Measurements from ENCODE around the gene SLC6A19. TPM values are rescaled to one million over a fixed set of nuclear protein-coding genes. Genes with fewer than 3 reads are reported as not detected.

SLC6A19 gene
- polyA plus RNA-seq, 3 donors = not detected

DNA sequence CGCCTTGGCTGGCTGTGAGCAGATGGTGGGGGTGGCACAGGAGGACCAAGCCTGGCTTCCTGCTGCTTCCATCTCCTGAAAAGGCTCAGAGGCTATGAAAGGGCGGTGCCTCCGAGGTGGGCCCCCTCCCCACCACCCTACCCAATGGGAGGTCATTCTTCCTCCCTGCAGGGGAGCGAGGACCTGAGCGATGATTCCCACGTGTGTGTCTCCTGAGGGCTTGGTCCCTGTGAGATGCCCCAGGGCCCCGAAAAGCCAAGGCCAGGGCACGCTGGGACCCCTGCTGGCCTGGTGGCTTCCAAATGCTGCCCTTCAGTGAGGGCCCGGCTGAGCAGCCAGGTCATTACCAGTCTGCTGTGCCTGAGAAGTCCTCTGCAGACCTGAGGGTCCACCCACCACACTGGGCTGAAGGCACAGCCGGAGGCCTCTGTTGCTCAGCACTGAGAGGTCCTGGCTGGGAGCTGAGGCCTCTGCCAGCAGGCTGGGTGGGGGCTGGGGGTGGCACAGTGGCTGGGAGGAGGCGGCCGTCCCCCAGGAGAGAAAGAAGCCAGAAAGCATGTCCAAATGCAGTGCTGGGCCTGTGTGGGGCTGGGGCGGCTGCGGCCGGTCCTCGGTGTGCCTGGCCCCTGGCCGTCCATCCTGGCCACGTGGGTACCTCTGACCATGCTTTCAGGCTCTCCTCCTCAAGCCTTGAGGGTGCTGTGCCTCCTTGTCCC is 14.0 kb upstream of the SLC6A19 start:
- H3K4me1 ChIP-seq (ENCODE audit: control insufficient read depth in 1 of 2, insufficient read depth in 2 of 2, low read length in 2 of 2) = no peaks in the 10 kb centered on the region
- H3K27ac ChIP-seq (ENCODE audit: low read depth in 1 of 2, low read length in 2 of 2) = no peak overlapping the region
- H3K9me3 Mint-ChIP-seq = no peaks in the 10 kb centered on the region
- H3K9ac ChIP-seq (ENCODE audit: insufficient read depth, low read length, poor library complexity, severe bottlenecking) = no peak overlapping the region
- no peak overlapping the region for H2AFZ ChIP-seq (ENCODE audit: insufficient read depth, low read depth, low read length, poor library complexity, severe bottlenecking)
- no peaks in the 10 kb centered on the region for H3K9me3 ChIP-seq (replicated peaks in 1 of 2; ENCODE audit: control insufficient read depth in 1 of 2, insufficient read depth in 1 of 2, low read length in 2 of 2)
- H3K27ac Mint-ChIP-seq = no peak overlapping the region
- H3K4me3 Mint-ChIP-seq = no peak overlapping the region
- H3K27me3 ChIP-seq (ENCODE audit: control insufficient read depth in 2 of 2, insufficient read depth in 2 of 2, low read length in 2 of 2) = no peaks in the 10 kb centered on the region
- no peaks in the 10 kb centered on the region for H3K36me3 Mint-ChIP-seq
- no peak overlapping the region for H3K4me2 ChIP-seq (replicated peaks; ENCODE audit: extremely low read depth, low read length, poor library complexity, severe bottlenecking)
- WGBS (ENCODE audit: insufficient coverage) = 93% methylated on average over 9 of the region's 18 CpGs
- peaks cover 5 to 15% (median 7%) of the 10 kb centered on the region in 3 donors for H3K27me3 Mint-ChIP-seq (ENCODE audit: low read depth in 3 of 3)
- no peaks in the 10 kb centered on the region for H3K79me2 ChIP-seq (ENCODE audit: insufficient read depth, low read length)
- intact Hi-C loops (cut with micrococcal nuclease) = no loop called here
- DNase-seq = no peak
- no peak for TF ChIP-seq CTCF (IDR thresholded peaks at IDR 0.05)
- peaks cover 2% of the 10 kb centered on the region for H3K4me1 Mint-ChIP-seq
- no peaks in the 10 kb centered on the region for H4K20me1 ChIP-seq (ENCODE audit: insufficient read depth, low read length)
- no peak overlapping the region for H3K4me3 ChIP-seq (replicated peaks in 1 of 3; ENCODE audit: low read depth in 2 of 3, low read length in 3 of 3)
- H3K36me3 ChIP-seq (replicated peaks in 1 of 2; ENCODE audit: control insufficient read depth in 1 of 2, insufficient read depth in 2 of 2, low read length in 2 of 2) = no peaks in the 10 kb centered on the region

DNA sequence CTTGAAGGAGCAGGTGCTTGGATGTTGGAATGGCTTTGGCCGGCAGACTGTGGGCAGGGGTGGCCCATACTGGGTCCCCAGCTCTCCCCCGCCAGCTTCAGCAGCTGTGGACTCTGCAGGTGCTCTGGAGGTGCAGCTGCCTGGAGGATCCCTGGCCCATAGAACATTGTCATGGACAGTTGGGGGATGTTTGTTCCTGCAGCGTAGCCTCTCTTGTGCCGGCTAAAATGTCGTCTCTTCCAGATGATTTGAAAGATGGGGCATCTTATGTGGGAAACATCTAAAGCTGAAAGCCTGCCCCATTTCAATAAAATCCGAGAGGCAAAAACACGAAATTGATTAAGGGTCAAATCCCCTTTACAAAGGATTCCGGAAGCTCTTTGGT is 13.5 kb upstream of the SLC6A19 start:
- Mint-ChIP-seq H3K4me1 (peaks cover 2% of the 10 kb centered on the region), H3K27ac (no peak overlapping the region), H3K27me3 (ENCODE audit: low read depth in 3 of 3) (peaks cover 5 to 17% (median 7%) of the 10 kb centered on the region in 3 donors), H3K9me3 (no peaks in the 10 kb centered on the region), H3K4me3 (no peak overlapping the region), H3K36me3 (no peaks in the 10 kb centered on the region)
- WGBS (ENCODE audit: insufficient coverage) = 88% methylated on average over 4 of the region's 8 CpGs
- Histone ChIP-seq H3K9ac (ENCODE audit: insufficient read depth, low read length, poor library complexity, severe bottlenecking) (no peak overlapping the region), H2AFZ (ENCODE audit: insufficient read depth, low read depth, low read length, poor library complexity, severe bottlenecking) (no peak overlapping the region), H3K27ac (ENCODE audit: low read depth in 1 of 2, low read length in 2 of 2) (no peak overlapping the region), H3K36me3 (replicated peaks in 1 of 2; ENCODE audit: control insufficient read depth in 1 of 2, insufficient read depth in 2 of 2, low read length in 2 of 2) (no peaks in the 10 kb centered on the region), H3K27me3 (ENCODE audit: control insufficient read depth in 2 of 2, insufficient read depth in 2 of 2, low read length in 2 of 2) (no peaks in the 10 kb centered on the region), H3K79me2 (ENCODE audit: insufficient read depth, low read length) (no peaks in the 10 kb centered on the region), H3K9me3 (replicated peaks in 1 of 2; ENCODE audit: control insufficient read depth in 1 of 2, insufficient read depth in 1 of 2, low read length in 2 of 2) (no peaks in the 10 kb centered on the region), H3K4me1 (ENCODE audit: control insufficient read depth in 1 of 2, insufficient read depth in 2 of 2, low read length in 2 of 2) (no peaks in the 10 kb centered on the region), H4K20me1 (ENCODE audit: insufficient read depth, low read length) (no peaks in the 10 kb centered on the region), H3K4me3 (replicated peaks in 1 of 3; ENCODE audit: low read depth in 2 of 3, low read length in 3 of 3) (no peak overlapping the region), H3K4me2 (replicated peaks; ENCODE audit: extremely low read depth, low read length, poor library complexity, severe bottlenecking) (no peak overlapping the region)
- no peak for DNase-seq
- intact Hi-C loops (cut with micrococcal nuclease) = no loop called here
- no peak for TF ChIP-seq CTCF (IDR thresholded peaks at IDR 0.05)

Measured in CD14-positive monocyte (primary cell).